KMS-11 (cell line): ENCODE data around the gene ICE2.

Source experiments
- H2AFZ ChIP-seq: fragments of 200-600 bp; sonication (generic); 2 replicates; pipeline ENCODE4 v1.6.1; 2016; ENCODE audit warnings: antibody characterized with exemption, mixed run types, low read depth
- H3K27ac ChIP-seq: fragments of 200-600 bp; sonication (generic); 2 replicates; pipeline ENCODE4 v1.6.1; 2016; ENCODE audit warnings: mild to moderate bottlenecking, mixed run types
- H3K27me3 ChIP-seq: fragments of 200-600 bp; sonication (generic); 2 replicates; pipeline ENCODE4 v1.6.1; 2017; ENCODE audit warnings: mild to moderate bottlenecking, low read depth, mixed run types, moderate library complexity; ENCODE audit not compliant: insufficient read depth
- H3K36me3 ChIP-seq: fragments of 200-600 bp; sonication (generic); 2 replicates; pipeline ENCODE4 v1.6.1; 2017; ENCODE audit warnings: mild to moderate bottlenecking, mixed run types; ENCODE audit not compliant: insufficient read depth
- H3K4me1 ChIP-seq: fragments of 200-600 bp; sonication (generic); 2 replicates; pipeline ENCODE4 v1.6.1; 2016; ENCODE audit warnings: mild to moderate bottlenecking, low read depth, mixed run types; ENCODE audit not compliant: poor library complexity, severe bottlenecking
- H3K4me2 ChIP-seq: fragments of 200-600 bp; sonication (generic); 2 replicates; pipeline ENCODE4 v1.7.0; 2016; ENCODE audit warnings: mild to moderate bottlenecking, mixed run types
- H3K4me3 ChIP-seq: fragments of 200-600 bp; sonication (generic); IDR thresholded peaks from 2 replicates; pipeline ENCODE4 v1.6.1; 2017; ENCODE audit warnings: low read depth, low read length, mixed read lengths; ENCODE audit not compliant: insufficient read depth
- H3K79me2 ChIP-seq: fragments of 200-600 bp; sonication (generic); 2 replicates; pipeline ENCODE4 v1.6.1; 2016; ENCODE audit warnings: low read depth, mixed run types; ENCODE audit not compliant: insufficient read depth
- H3K9ac ChIP-seq: fragments of 200-600 bp; sonication (generic); 2 replicates; pipeline ENCODE4 v1.6.1; 2016; ENCODE audit warnings: mild to moderate bottlenecking, mixed run types
- H4K20me1 ChIP-seq: fragments of 200-600 bp; sonication (generic); 2 replicates; pipeline ENCODE4 v1.6.1; 2016; ENCODE audit warnings: mild to moderate bottlenecking, mixed run types; ENCODE audit not compliant: insufficient read depth
- CTCF ChIP-seq: fragments of 200-600 bp; sonication (generic); conservative IDR thresholded peaks from 2 replicates; pipeline ENCODE4 v1.6.1; 2017; ENCODE audit warnings: low read depth, mild to moderate bottlenecking, antibody characterized with exemption, low read length, moderate library complexity, mixed read lengths

Gene ICE2

GRCh38 chr15:60477164-60477563 lies 1.8 kb downstream of the ICE2 start:
- H3K4me3 ChIP-seq, result no peak overlapping the region
- H3K4me1 ChIP-seq, result peaks cover 48% of the 10 kb centered on the region
- no peak for TF ChIP-seq CTCF
- peaks cover 28% of the 10 kb centered on the region for H3K79me2 ChIP-seq
- peak overlapping the region; percentile 92; the same call in 1 of the 2 replicates for H3K27ac ChIP-seq
- H3K27me3 ChIP-seq, result no peaks in the 10 kb centered on the region
- no peak overlapping the region for H2AFZ ChIP-seq
- H3K36me3 ChIP-seq, result no peaks in the 10 kb centered on the region
- no peaks in the 10 kb centered on the region for H4K20me1 ChIP-seq
- no peak overlapping the region; the same call in 1 of the 2 replicates for H3K9ac ChIP-seq
- H3K4me2 ChIP-seq, result peak overlapping the region; percentile 70

- TF ChIP-seq CTCF, result no peak
- Histone ChIP-seq H3K79me2 (peaks cover 28% of the 10 kb centered on the region), H3K4me2 (peak overlapping the region; percentile 70), H2AFZ (no peak overlapping the region), H3K27me3 (no peaks in the 10 kb centered on the region), H4K20me1 (no peaks in the 10 kb centered on the region), H3K27ac (no peak overlapping the region; the same call in 1 of the 2 replicates), H3K36me3 (no peaks in the 10 kb centered on the region), H3K4me1 (peaks cover 46% of the 10 kb centered on the region), H3K4me3 (no peak overlapping the region), H3K9ac (no peak overlapping the region)
Observed at GRCh38 chr15:60476713-60477112, 2.2 kb downstream of the ICE2 start.

- Histone ChIP-seq H3K4me3 (no peak overlapping the region), H3K36me3 (no peaks in the 10 kb centered on the region), H2AFZ (no peak overlapping the region), H3K27ac (no peak overlapping the region), H3K27me3 (no peaks in the 10 kb centered on the region), H3K9ac (no peak overlapping the region), H4K20me1 (no peaks in the 10 kb centered on the region), H3K4me1 (peaks cover 30% of the 10 kb centered on the region), H3K79me2 (peaks cover 23% of the 10 kb centered on the region), H3K4me2 (no peak overlapping the region)
- no peak for TF ChIP-seq CTCF
Observed at GRCh38 chr15:60473135-60473534, 5.8 kb downstream of the ICE2 start.

GRCh38 chr15:60471314-60471713 lies 7.6 kb downstream of the ICE2 start:
- Histone ChIP-seq H2AFZ (no peak overlapping the region), H3K4me3 (no peak overlapping the region), H3K27ac (no peak overlapping the region), H4K20me1 (no peaks in the 10 kb centered on the region), H3K4me2 (no peak overlapping the region), H3K9ac (no peak overlapping the region), H3K79me2 (peaks cover 5% of the 10 kb centered on the region), H3K4me1 (peaks cover 15% of the 10 kb centered on the region), H3K36me3 (no peaks in the 10 kb centered on the region), H3K27me3 (no peaks in the 10 kb centered on the region)
- no peak for TF ChIP-seq CTCF
